SK-N-DZ (cell line): ENCODE results near the gene EIF3A. TPM values are rescaled to one million over a fixed set of nuclear protein-coding genes. Genes with fewer than 3 reads are reported as not detected.
"Not testable (repeated sequence)": the region's sequence is repeated elsewhere in the genome, so short reads cannot be mapped to it uniquely, and the experiment has no call there.

Experiments used
- DNase-seq: peaks from one replicate; pipeline ENCODE4 v3.0.0-alpha.2; 2015; ENCODE audit warnings: low spot score
- polyA plus RNA-seq, 2 experiments: library from polyadenylated mRNA; depleted of rRNA; stranded (reverse); fragments of >200 nt; gene quantifications; 2 replicates each; pipeline ENCODE4 v1.2.3, GENCODE V29; 2014

The EIF3A gene
- polyA plus RNA-seq (2014; cell fraction: cytosol; rRNA removed): 56.2 and 60.4 TPM in 2 replicates
- polyA plus RNA-seq (2014; cell fraction: nucleus; rRNA removed): 38.7 and 57.2 TPM in 2 replicates

- DNase-seq: peak; percentile 92
Measured at GRCh38 chr10:119080521-119081259, at the start of gene EIF3A. Gene EIF3A (minus strand): TSS chr10:119080817. CDS start chr10:119080676, 141 bp downstream.

GRCh38 chr10:119129721-119130120 lies 49.1 kb upstream of the EIF3A start:
- DNase-seq: no peak

GRCh38 chr10:119125942-119126341 lies 45.3 kb upstream of the EIF3A start:
- no peak for DNase-seq

GRCh38 chr10:119120875-119121274 lies 40.3 kb upstream of the EIF3A start:
- no peak for DNase-seq

- no peak for DNase-seq
Measured at GRCh38 chr10:119120413-119120867, 39.8 kb upstream of the EIF3A start.

- no peak for DNase-seq
Measured at GRCh38 chr10:119119400-119119799, 38.8 kb upstream of the EIF3A start.

- DNase-seq: no peak
Measured at GRCh38 chr10:119118231-119118630, 37.6 kb upstream of the EIF3A start.

GRCh38 chr10:119116326-119116951 lies 35.8 kb upstream of the EIF3A start:
- no peak for DNase-seq

GRCh38 chr10:119115926-119116325 lies 35.3 kb upstream of the EIF3A start:
- DNase-seq: no peak

- DNase-seq: no peak
Measured at GRCh38 chr10:119113751-119114732, 33.4 kb upstream of the EIF3A start.

- no peak for DNase-seq
Measured at GRCh38 chr10:119112056-119112455, 31.4 kb upstream of the EIF3A start.

- DNase-seq: not testable (repeated sequence)
Measured at GRCh38 chr10:119107771-119108170, 27.2 kb upstream of the EIF3A start.

- not testable (repeated sequence) for DNase-seq
Measured at GRCh38 chr10:119107106-119107505, 26.5 kb upstream of the EIF3A start.

GRCh38 chr10:119105899-119106298 lies 25.3 kb upstream of the EIF3A start:
- DNase-seq: not testable (repeated sequence)

- DNase-seq: no peak
Measured at GRCh38 chr10:119105155-119105554, 24.5 kb upstream of the EIF3A start.

GRCh38 chr10:119104654-119105015 lies 24.0 kb upstream of the EIF3A start:
- DNase-seq: peak; percentile 34

GRCh38 chr10:119103903-119104653 lies 23.5 kb upstream of the EIF3A start, which contains the start of gene DENND10:
Gene DENND10 (plus strand): TSS chr10:119104113. CDS start chr10:119104143, 30 bp downstream.
- DNase-seq: peak; percentile 72

GRCh38 chr10:119103241-119103902 lies 22.8 kb upstream of the EIF3A start:
- peak; percentile 65 for DNase-seq

- DNase-seq: no peak
Measured at GRCh38 chr10:119101366-119102098, 20.9 kb upstream of the EIF3A start.
